HG02678 (cell line): Measurements from ENCODE around the gene SHC3.
"Not testable (repeated sequence)": the region's sequence is repeated elsewhere in the genome, so short reads cannot be mapped to it uniquely, and the experiment has no call there.

ENCODE experiments used
- ATAC-seq: cut with Tn5 transposase; IDR thresholded peaks from one replicate; pipeline ENCODE4 v1.9.1; 2021; ENCODE audit warnings: mild to moderate bottlenecking, moderate library complexity; ENCODE audit not compliant: unreplicated experiment

SHC3 gene, protein sequence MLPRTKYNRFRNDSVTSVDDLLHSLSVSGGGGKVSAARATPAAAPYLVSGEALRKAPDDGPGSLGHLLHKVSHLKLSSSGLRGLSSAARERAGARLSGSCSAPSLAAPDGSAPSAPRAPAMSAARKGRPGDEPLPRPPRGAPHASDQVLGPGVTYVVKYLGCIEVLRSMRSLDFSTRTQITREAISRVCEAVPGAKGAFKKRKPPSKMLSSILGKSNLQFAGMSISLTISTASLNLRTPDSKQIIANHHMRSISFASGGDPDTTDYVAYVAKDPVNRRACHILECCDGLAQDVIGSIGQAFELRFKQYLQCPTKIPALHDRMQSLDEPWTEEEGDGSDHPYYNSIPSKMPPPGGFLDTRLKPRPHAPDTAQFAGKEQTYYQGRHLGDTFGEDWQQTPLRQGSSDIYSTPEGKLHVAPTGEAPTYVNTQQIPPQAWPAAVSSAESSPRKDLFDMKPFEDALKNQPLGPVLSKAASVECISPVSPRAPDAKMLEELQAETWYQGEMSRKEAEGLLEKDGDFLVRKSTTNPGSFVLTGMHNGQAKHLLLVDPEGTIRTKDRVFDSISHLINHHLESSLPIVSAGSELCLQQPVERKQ

DNA sequence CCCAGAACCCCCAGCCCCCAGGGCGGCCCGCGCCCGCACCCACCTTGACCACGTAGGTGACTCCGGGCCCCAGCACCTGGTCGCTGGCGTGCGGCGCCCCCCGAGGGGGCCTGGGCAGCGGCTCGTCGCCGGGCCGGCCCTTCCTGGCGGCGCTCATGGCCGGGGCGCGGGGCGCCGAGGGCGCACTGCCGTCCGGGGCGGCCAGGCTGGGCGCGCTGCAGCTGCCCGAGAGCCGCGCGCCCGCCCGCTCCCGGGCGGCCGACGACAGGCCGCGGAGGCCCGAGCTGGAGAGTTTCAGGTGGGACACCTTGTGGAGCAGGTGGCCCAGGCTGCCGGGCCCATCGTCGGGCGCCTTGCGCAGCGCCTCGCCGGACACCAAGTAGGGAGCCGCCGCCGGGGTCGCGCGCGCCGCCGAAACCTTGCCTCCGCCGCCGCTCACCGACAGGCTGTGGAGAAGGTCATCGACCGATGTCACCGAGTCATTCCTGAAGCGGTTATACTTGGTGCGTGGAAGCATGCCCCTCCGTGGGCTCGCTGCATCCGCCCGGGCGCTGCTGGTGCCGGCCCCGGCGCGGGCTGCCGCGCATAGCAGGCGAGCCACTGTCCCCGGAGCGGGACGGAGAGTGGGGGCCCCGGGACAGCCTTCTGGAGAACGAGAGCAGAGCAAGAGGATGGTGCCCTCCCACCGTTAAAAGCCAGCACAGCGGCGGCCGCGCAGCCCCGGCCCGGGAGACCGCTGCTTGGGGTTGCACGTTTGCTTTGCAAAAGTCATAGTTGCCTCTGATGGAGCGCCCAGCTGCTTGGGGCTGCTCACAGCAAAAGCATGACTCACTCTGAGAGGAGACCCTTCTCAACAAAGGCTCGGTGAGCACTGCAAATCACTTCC is at the start of gene SHC3:
TSS of gene SHC3 (minus strand) at position 875 of the 886 bp plus-strand sequence. CDS start at position 517, 358 bp downstream.
- no peak for ATAC-seq

DNA sequence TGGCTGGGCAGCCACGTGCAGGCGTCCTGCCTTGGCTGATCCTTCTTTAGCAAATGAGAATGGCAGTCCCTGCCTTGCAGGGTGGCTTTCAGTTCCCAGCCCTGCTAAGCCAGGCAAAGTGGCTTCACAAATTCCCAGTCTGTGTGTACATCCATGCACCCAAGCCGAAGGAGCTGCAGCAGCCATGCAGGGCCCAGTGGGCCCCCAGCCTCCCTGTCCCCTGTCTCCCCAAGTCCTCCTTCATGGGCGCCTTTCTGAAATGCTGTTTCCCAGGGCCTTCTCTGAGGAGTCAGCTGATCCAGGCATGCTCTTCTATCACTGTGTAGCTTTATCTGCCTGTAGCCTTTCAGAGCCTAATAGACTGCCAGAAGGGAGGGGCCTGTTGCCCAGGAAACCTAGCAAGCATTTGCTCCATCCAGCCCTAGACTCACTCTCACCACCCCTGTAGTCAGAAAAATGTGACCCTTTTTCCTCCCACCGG is 47.4 kb upstream of the SHC3 start:
- ATAC-seq, result no peak

DNA sequence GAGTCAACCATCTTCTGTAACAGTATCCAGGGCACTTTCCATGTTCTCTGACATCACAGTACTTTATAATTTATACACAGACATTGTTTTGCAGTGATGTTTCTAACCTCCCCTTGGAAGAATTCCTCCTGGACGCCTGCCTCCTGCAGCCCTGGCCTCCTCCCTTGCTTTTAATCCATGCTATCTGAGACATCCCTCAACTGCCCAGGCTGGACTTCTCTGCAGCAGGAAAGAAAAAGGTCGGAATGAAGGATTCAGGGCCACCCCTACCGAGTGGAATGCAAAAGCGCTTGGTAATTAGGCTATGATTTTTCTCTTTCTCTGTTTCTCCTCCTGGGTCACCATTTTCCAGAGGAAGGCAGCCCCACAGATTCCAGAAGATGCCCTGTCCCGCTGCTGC is 47.0 kb upstream of the SHC3 start:
- ATAC-seq, result no peak

DNA sequence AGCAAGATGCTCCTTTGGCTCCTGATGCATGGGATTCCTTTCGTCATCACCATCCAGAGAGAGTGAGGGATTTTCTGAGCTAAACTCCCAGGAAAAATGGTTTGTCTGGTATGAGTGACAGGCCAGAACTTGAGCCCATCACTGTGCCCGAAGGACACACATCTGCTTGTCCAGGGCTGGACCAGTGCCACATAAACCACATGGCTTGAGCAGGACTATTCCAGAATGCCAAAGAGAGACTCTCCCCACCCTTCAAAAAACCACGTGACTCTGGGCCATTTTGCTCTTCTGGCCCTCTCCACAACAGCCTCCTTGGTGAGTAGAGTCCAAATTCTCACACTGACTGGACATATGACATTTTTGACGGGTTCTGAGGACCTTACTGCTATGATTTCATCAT is 46.4 kb upstream of the SHC3 start:
- ATAC-seq, result no peak

DNA sequence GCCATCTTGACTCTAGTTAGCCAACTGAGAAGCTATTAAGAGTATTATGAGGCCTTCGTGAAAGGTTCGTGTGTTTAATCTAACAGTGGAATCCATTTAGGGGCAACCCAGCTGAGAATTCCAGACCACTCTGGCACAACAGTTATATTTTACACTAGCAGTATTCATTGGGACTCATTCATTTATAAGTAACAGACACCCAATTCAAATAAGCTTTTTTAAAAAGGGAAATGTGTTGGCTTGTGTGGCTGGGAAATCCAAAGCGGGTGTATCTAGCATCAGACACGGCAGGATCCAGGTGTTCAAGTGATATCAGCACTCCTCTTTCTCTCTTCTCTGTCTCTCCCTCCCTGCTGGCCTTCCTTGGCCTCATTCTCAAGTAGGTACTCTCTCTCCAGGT is 46.0 kb upstream of the SHC3 start:
- no peak for ATAC-seq

DNA sequence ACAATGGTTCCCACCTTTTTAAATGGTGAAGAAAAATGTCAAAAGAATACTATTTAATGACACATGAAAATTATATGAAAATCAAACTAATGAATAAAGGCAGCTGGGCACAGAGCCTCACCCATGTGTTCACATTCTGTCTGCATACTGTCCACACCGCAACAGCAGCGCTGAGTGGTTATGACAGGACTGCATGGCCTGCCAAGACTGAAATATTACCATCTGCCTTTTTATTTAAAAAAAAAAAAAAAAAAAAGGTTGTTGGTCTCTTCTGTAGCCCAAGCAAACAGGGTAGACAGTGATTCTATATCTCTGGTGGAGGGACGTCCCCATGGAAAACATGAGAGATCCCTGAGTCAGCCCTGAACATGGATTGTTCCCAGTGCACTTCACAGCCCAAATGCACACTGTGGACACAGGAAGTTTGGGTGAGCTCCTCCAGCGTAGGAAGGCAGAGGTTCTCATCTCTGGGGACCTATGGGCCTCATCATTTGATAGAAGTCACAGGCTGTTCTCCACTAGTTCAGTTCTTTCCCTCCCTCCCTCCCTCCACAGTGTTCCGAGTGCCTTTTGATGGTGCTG is 44.9 kb upstream of the SHC3 start:
- no peak for ATAC-seq

DNA sequence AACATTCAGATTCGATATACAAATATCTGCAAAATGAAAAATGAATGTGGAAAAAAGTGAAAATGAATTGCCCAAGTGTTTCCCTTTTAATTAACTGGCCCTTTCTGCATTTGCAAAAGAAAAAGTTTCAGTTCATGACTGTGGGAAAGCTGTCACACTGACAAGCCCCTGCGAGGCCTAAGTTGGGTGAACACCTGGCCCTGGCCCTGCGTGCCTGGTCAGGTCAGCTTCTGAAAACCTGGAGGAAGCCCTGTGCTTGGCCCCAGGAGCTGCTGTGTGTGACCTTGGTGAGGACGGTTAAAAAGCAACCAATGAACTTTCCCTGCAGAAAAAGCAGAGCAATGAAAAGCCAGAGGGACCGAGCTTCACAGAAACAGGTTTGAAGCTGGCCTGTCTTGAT is 41.0 kb upstream of the SHC3 start:
- ATAC-seq, result no peak

DNA sequence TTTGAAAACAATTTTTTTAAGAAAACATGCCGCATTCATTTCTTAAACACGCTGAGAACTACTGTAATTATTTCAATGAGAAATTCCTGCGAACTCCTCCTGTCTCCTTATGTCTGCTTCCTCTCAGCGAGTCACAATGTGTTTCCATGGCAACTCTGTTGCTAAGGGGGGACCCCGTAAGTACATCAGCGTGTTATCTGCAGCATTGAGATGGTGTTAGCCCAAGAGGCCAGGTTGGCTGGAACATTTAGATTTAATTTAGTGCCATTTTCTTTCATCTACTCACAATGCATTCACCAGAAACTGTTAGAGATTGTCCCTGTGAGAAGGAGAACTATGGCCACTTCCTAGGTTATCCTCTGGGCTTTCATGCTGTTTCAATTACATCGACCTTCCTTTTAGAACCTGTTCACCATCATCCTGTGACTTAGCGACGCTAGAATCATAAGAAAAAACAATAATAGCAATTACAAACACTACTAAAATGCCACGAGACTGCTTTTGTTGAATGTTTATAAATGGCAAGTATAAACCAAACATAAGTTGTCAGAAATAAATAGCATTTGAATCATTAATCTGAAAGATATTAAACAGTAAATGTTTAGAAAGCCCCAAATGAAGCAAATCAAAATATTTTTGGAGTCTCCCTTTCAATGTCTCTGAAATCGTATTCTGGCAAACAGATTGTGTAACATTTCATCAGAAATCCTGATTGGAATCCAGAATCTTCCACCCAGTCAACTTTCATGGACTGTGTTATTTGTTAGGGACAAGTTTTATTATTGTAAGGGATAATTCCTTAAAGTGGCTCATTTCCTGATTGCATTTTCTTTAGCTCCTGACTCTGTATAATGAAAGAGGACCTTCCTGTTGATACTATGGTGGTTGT is 39.7 kb upstream of the SHC3 start:
- ATAC-seq, result no peak

DNA sequence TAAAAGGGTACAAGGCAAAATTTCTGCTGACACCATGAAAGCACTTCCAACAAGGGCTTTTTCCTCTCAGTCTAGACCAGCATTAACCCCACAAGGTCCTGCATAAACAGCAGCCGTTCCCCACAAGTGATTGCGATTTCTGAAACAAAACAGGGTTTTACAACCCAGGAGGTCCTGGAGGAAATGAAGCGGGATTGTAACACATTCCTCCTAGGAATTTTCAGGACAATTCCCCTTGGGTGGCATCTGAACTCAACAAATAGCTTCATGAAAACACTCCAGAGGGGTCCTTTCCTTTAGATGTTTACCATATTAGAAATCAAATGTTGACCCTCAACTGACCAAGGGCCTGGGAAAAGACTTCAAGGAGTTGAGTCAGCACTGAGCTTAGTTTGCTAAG is 36.7 kb upstream of the SHC3 start:
- ATAC-seq, result no peak

DNA sequence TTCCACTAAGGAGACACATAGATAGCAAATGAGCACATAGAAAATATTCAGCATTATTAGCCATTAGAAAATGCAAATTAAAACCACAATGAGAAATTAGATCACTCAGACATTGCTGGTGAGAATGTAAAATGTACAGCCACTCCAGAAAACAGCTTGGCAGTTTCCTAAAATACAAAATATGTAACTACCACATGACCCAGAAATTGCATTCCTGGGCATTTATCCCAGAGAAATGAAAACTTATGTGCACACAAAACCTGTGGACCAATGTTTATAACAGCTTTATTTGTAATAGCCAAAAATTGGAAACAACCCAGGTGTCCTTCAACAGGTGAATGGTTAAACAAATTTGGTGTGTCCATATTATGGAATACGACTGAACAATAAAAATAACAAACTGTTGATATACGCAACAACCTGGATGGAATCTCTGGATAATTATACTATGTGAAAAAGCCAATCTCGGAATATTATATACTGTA is 34.8 kb upstream of the SHC3 start:
- ATAC-seq, result no peak

DNA sequence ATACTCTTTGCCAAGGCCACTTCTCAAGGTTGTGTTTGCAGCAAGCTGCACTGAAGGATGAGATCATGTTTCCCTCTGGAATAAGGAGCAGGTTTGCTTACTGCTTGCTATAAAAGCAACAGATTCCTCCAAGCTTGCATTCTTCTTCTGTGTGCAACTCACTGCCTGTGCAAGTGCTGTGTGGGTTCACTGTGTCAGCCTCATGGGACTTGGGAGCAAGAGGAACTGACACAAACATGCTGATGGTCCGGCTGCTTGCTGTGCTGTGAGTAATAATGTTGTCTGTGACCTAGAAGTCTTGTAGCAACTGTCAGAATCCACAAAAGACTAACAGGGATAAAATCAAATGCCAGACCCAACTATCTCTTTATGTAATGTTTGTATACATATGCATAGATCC is 33.6 kb upstream of the SHC3 start:
- ATAC-seq, result no peak

DNA sequence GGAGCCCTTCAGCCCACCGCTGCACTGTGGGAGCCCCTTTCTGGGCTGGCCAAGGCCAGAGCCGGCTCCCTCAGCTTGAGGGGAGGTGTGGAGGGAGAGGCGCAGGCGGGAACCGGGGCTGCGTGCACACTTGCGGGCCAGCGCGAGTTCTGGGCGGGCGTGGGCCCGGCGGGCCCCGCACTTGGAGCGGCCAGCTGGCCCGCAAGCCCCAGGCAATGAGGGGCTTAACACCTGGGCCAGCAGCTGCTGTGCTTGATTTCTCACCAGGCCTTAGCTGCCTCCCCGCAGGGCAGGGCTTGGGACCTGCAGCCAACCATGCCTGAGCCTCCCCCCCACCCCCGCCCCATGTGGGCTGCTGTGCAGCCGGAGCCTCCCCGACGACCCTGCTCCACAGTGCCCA is 30.7 kb upstream of the SHC3 start:
- ATAC-seq, result not testable (repeated sequence)

DNA sequence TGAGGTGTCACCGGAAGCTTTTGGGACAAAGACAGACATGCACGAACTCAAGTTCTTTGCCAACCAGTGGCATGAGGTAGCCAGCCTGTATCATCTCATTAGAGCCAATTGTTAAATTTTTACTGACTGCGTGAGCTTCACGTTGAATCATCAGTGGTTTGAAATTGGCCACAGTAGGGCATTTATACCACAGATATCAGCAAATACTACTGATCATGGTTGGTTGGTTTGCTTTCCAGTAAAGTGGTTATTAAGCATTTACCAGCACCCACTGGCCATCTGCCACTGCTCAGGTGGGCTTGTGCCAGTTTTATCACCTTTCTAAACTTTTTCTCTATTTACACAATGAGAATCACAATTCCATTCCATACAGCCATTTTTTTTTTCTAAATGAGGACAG is 28.4 kb upstream of the SHC3 start:
- no peak for ATAC-seq

DNA sequence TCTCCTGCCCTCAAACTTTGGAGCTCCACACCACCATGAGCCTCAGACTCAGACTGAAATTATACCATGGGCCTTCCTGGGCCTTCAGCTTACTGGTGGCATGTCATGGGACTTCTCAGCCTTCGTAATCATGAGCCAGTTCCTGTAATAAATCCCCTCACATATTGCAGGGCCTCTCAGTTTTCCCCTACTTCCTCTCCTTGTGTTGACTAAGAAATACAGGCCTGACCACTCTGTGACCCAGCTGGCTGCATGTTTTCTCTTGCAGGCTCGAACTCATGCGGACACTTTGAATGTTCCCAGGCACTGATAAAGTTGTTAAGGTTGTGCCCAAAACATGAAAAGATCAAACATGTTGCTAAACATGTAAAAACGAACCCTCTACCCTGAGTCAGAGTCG is 26.2 kb upstream of the SHC3 start:
- ATAC-seq, result no peak

DNA sequence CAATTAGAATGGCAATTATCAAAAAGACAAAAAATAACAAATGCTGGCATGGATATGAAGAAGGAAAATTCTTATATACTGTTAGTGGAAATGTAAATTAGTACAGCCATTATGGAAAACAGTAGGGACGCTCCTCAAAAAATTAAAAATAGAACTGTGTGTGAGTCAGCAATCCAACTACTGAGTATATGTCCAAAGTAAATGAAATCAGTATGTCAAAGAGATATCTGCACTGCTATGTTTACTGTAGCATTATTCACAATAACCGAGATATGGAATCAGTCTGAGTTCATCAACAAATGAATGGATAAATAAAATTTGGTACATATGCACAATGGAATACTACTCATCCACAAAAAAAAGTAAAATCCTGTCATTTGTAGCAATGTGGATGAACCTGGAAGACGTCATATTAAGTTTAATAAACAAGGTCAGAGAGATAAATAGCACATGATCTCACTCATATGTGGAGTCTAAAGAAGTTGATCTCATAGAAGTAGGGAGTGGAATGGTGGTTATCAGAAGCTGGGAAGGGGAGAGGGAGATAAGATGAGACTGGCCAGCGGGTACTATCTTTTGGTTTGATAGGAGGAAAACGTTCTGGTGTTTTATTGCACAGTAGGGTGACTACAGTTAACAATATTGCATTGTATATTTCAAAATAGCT is 16.6 kb upstream of the SHC3 start:
- ATAC-seq, result no peak

DNA sequence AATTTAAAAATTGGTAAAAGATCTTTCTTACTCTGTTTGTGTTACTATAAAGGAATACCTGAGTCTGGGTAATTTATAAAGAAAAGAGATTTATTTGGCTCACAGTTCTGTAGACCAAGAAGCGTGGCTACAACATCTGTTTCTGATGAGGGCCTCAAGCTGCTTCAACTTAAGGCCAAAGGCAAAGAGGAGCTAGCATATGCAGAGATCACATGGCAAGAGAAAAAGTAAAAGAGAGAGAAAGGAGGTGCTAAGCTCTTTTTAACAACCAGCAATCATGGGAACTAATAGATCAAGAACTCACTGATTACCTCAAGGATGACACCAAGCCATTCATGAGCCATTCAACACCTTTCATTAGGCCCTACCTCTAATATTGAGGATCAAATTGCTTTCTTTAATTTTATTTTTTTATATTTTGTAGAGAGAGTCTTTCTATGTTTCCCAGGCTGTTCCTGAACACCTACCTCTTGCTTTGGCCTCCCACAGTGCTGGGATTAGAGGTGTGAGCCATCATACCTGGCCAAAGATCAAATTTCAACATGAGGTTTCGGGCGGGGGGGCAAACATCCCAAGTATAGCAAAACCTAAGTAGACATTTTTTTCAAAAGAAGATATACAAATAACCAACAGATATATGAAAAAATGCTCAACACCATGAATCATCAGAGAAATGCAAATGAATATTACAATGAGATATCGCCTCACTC is 16.0 kb upstream of the SHC3 start:
- ATAC-seq, result no peak

DNA sequence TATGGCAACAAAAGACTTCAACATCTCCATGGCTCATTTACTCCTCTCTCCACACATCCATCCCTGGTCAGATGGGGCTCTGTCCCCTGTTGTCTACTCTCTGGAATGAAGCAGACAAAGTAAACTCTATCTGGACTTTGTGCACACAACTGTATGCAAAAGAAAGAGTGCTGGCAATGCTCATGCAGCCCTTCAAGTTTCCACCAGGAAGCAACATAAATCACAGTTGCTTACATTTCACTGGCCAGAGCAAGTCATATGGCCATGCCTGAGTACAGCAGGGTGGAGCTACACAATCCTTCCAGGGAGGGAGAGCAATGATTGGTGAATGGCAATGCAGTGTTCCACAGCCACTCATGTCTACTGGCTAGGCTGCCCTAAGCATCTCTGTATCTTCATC is 12.4 kb upstream of the SHC3 start:
- no peak for ATAC-seq

DNA sequence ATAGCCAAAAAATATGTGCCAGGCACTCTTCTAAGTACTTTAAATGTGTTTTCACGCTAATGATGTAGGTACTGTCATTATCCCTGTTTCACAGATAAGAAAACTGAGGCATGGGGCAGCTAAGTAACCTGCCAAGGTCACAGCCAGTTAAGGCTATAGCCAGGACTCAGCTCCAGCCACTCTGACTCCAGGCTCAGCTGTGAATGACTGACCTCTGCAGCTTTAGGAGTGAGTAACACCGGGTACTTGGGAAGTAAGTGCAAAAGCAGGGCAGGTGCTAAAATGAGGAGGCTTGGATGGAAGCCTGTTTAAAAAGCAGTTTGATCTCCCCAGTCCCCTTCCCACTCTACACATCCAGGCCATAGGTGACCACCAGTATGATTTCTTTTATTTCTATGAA is 10.6 kb upstream of the SHC3 start:
- ATAC-seq, result no peak

DNA sequence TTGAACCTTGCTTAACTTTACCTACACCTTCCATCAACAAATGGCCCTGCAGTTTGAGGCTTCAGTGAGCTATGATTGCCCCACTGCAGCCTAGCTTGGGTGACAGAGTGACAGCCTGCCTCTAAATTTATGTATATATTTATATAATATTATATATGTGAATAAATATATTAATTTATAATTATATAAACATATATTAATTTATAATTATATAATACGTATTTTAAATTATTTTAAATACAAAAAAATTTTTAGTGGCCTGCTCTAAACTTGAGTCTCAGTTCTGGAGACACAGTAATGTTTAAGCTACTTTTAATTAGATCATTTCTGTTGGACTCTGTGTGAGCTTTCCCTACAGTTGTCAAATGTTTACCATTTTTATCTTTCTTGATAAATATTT is 9.3 kb upstream of the SHC3 start:
- no peak for ATAC-seq
